Activated T-cell treated with anti-CD3 and anti-CD28 coated beads for 4 hours (primary cell): ENCODE data around the gene CDK7.
"Not testable (repeated sequence)": the region's sequence is repeated elsewhere in the genome, so short reads cannot be mapped to it uniquely, and the experiment has no call there.

Experiments used
- DNase-seq: peaks from one replicate; pipeline ENCODE4 v3.0.0-alpha.2; 2020

Gene CDK7

DNA sequence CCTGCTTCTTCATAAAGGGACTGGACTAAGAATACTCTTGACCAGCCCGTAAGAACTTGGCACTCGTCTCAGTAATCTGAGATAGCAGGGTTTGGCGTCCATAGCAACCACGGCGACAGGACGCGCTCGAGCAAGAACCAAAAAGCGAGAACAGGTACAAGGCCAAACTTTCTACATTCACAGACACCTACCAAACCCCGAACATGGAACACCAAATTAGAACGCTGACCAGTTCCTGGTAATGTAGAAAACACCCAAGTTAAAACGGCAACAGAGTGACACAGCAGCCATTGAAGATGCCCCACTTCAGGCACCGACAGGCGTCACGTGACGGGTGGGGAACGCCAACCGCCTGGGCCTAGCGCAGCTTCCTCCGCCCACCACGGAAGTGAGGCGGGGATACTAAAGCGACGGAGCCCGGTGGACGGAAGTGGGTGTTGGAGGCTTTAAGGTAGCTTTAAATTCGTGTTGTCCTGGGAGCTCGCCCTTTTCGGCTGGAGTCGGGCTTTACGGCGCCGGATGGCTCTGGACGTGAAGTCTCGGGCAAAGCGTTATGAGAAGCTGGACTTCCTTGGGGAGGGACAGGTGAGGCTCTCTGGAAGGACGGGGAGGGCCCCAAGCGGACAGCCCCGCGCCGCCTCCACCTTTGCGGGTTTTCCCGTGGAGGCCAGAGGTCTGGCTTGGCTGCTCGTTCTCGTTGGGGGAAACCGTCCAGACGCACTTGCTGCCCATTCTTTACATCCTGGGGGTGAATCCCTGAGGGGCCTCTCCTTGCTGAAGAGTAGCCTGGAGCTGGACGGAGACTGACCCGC lies at the start of gene CDK7:
Gene CDK7, plus strand, starts transcription at position 430 of the 812 bp plus-strand sequence. Its CDS starts 90 bp downstream, at position 520.
- DNase-seq: peak; percentile 86

DNA sequence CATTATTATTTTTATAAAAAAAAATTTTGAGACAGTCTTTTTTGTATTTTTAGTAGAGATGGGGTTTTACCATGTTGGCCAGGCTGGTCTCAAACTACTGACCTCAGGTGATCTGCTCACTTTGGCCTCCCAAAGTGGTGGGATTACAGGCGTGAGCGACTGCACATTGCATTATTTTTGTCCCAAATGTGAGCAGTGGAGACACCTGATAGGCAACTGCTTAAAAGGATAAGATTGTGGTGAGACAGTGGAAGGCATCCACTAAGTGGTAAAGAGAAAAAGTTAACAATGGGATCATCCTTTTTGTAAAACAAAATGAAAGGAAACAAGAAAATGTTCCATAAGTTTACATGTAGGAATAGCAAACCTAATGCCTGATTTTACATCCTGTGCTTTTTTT lies 47.3 kb upstream of the CDK7 start:
- DNase-seq: no peak

DNA sequence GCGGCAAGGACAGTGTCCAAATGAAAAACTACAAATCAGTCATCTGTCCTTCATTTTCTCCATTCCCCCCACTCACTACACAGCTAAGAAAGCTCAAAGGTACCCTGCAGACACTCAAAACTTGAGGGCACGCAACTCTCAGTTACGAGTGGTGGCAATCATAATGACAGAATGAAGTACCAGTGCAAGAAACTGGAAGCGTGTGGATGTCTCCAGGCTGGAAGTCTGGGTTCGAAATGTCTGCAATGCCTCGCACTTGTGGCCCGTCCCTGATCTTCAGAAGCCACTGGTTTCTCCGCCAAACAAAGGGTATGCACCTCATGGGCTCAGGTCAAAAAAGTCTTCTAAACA lies 45.9 kb upstream of the CDK7 start:
- DNase-seq: no peak

DNA sequence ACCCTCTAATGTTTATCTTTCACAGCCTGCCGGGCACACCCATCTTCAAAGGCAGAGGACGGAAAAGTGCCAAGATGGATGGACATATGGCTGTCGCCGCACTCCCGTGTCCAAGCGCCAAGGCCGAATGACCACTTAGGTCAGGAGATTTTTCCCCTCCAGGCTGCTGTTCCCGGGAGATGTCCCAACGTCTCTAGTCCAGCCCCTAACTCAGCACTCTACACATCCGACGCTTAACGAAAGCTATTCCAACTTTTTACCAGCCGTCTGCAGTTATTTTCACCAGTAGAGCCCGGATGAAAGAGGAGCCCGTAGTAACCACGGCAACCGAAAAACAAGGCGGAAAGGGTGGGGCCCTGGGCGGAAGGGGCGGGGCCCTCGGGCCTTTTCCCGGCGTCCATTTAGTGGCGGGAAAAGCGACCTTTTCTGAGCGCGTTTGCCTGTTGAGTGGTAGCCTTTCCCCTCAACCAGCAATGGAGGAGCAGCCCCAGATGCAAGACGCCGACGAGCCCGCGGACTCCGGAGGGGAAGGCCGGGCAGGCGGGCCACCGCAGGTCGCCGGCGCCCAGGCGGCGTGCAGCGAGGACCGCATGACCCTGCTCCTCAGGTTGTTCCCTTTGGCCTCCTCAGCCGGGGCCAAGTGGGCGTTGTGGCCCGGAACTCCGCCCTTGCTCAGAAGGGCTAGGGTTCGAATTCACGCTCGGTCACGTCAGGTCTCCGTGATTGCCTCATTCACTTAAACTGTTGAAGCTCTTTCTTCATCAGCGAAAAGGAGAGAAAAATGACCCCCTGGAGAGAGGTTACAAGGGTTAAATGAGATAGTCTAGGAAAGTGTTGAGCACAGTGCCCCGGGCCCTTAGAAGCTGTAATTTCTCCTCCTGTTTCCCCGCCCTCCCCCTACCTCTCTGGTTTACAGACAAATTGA lies 45.3 kb upstream of the CDK7 start, which contains the start of gene CENPH:
Gene CENPH, plus strand, starts transcription at position 422 of the 925 bp plus-strand sequence. Its CDS starts 52 bp downstream, at position 474.
- peak; percentile 90 for DNase-seq

DNA sequence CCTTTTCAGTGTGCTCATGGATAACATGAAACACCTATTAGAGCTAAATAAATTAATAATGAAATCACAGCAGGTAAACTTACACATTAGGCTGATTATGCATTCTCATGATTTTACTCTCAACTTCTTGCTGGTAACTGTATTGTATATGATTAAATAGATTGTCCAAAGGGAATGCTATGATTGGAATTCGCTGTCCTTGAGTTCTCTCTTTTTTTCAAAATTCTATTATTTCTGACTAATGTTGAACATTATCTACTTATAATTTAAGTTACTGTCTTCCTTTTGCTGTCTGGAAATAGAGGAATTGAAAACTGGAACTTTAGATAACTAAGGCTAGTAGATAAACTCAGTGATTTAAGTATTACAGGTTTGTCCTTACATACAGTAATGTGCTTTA lies 32.2 kb upstream of the CDK7 start:
- no peak for DNase-seq

DNA sequence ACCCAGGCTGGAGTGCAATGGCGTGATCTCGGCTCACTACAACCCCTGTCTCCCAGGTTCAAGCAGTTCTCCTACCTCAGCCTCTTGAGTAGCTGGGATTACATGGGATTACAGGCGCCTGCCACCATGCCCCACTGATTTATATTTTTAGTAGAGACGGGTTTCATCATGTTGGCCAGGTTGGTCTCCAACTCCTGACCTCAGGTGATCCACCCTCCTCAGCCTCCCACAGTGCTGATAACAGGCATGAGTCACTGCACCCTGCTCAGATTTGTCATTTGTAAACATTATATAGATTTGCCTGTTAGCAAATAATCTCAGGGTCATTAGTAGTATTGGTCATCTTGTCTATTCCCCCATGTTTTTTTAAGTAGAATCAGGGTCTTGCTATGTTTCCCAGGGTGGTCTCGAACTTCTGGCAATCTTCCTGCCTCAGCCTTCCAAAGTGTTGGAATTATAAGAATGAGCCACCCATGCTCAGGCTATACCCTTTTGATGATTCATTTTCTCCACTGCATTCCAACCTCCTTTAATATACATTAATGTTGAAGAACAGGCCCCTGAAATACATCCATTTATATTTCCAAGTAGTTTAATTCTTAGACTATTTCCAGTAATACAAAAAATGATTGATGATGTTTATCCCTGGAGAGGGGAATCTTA lies 28.0 kb upstream of the CDK7 start:
- DNase-seq: no peak

DNA sequence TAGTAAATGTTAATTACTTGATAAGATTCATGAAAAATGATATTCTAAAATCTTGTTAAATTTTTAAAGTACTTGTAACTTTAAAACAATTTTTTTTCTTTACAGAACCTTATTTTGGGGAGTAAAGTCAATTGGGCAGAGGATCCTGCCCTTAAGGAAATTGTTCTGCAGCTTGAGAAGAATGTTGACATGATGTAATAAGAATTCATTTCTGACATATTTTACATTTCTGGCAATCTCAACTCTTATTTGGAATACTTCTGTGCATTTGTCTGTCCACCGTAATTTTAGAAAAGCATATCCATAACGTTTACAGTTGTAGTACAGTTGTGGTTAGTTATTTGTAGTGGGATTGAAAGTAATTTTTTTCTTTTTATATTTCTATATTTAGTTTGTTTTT lies 25.1 kb upstream of the CDK7 start:
- no peak for DNase-seq

DNA sequence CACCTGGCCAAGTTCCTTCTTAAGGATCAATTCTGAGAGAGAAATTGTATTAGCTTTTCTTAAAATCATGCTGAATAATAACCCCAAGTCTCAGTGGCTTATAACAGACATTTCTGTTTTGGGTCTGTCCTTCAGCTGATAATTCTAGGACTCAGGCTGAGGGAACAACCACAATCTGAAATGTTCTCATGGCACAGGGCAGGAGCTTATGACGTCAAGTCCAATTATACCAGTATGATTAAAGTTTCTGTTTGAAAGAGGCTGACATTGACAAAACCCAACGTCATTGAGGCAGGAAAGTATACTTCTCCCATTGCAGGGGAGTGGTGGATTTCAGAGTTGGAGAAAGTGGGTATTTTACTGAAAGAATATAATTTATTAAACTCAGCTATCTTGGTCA lies 23.5 kb upstream of the CDK7 start:
- DNase-seq: no peak

DNA sequence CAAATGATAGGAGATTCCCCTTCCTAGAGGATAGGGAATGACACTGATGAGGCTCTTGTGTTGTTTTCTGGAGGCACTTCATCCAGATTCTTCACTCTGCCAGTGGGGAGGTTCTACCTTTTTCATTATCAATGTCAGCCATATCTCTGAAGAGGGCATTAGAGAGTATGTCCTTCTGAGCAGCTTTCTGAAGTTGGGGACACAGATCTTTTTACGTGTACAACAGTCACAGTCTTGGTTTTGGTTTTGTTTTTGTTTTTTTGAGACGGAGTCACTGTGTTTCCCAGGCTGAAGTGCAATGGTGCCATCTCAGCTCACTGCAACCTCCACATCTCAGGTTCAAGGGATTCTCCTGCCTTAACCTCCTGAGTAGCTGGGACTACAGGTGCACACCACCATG lies 22.7 kb upstream of the CDK7 start:
- no peak for DNase-seq

DNA sequence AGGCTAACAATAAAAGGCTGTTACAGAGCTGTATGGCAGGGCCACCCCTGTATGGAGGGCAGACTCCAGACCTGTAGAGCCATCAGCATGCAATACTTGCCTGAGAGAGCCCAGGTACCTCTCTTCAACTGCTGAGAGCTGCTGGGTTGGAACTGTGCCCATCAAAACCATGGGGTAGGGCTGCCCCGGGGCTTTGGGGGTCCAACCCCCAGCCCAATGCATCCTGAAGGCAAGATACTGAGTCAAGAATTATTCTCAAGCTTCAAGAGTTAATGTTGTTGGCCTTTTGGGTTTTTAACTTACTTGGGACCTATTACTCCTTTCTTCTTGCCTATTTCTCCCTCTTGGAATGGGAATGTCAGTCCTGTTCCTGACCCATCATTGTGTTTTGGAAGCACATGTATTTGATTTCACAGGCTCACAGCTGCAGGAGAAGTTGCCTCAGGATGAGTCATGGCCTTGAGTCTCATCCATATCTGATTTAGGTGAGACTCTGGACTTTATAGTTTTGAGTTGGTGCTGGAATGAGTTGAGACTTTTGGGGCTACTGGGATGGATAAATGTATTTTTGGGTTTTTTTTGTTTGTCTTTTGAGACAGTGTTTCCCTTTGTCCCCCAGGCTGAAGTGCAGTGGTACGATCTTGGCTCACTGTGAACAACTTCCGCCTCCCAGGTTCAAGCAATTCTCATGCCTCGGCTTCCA lies 21.0 kb upstream of the CDK7 start:
- DNase-seq: no peak

DNA sequence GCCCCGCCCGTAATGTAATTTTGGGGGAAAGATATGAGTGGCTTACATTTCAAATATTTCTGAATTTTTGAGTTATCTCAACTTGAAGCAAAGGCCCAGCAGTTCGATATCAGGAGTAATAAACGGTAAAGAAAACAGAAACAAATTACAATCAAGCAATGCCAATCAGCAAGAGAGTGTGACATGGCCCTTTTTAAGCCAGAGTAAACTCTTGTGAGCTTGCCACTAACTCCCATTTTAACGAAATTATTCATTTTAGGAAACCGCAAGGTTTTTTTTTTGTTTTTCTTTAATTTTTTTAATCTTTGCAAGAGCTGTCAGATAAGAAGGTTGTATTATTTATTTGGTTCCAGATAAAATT lies 17.6 kb upstream of the CDK7 start:
- no peak for DNase-seq

DNA sequence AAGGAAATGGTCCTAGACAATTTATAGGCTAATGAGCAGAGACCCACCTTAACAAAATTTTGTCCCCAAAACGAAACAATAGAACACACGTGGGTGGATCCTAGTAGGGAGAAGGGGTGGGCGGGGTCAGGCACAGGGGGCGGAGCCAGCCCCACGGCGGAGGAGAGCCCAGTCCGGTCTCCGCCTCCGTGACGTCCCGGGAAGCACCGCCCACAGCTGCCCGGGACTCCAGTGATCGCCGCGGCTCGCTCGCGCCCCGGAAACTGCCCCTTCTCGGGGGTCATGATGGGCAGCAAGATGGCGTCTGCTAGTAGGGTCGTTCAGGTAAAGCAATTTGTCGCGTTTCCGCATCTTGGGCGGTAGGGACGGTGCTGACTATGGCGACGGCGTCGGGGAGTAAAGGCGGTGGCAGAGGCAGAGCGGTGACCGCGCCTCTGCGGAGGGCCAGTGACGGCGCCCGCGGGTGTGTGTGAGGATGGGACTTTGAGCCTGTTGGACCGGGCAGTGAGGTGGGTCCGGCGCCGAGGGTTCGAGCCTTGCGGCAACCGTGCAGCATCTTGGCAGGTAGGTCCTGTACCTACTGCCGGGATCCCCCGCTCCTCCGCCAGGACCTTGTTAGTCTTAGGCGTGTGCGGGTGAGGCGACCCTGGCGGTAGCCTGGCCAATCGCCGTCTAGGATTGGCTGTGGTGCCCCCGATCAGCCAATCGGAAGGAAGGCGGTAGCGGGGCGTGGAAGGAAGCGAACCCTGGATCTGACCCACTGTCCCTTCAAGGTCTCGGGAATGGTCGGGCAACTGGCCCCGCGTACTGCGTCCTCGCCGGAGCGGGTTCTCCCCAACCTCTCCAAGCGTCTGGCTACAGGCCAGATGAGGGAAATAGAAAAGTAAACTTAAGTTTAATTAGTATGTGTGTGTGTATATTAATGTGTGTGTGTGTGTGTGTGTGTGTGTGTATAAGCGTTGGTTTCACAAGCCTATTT lies 16.8 kb upstream of the CDK7 start:
- peak; percentile 93 for DNase-seq

DNA sequence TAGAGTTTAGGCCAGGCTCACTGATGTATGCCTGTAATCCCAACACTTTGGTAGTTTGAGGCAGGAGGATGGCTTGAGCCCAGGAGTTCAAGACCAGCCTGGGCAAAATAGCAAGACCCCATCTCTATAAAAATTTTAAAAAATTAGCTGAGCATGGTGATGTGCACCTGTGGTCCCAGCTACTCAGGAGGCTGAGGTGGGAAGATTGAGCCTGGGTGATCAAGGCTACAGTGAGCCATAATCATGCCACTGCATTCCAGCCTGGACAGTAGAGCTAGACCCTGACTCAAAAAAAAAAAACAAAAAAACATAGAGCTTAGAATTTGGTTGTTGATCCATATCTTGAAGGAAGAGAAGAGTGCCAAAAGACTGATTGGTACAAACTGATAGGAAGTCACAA lies 14.7 kb upstream of the CDK7 start:
- no peak for DNase-seq

DNA sequence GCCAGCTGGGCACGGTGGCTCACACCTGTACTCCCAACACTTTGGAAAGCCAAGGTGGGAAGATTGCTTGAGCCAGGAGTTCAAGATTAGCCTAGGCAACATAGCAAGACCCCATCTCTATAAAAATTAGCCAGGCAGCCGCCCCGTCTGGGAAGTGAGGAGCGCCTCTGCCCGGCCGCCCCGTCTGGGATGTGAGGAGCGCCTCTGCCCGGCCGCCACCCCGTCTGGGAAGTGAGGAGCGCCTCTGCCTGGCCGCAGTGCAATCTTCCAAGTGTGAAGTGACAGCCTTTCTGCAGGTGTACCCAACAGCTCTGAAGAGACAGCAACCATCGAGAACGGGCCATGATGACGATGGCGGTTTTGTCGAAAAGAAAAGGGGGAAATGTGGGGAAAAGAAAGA lies 14.3 kb upstream of the CDK7 start:
- DNase-seq: not testable (repeated sequence)

DNA sequence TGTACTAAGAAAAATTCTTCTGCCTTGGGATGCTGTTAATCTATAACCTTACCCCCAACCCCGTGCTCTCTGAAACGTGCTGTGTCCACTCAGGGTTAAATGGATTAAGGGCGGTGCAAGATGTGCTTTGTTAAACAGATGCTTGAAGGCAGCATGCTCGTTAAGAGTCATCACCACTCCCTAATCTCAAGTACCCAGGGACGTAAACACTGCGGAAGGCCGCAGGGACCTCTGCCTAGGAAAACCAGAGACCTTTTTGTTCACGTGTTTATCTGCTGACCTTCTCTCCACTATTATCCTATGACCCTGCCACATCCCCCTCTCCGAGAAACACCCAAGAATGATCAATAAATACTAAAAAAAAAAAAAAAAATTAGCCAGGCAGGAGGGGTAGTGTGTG lies 13.9 kb upstream of the CDK7 start:
- DNase-seq: not testable (repeated sequence)

DNA sequence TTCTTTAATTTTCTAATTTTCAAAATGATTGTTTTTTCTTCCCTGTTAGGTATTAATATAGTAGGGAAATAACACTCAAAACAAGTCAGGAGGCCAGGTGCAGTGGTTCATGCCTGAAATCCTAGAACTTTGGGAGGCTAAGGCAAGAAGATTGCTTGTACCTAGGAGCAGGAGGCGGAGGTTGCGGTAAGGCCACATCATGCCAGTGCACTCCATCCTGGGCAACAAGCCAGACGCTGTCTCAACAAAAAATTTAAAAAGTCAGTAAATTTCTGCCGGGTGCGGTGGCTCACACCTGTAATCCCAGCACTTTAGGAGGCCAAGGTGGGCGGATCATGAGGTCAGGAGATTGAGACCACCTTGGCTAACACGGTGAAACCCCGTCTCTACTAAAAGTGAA lies 10.2 kb upstream of the CDK7 start:
- DNase-seq: no peak

DNA sequence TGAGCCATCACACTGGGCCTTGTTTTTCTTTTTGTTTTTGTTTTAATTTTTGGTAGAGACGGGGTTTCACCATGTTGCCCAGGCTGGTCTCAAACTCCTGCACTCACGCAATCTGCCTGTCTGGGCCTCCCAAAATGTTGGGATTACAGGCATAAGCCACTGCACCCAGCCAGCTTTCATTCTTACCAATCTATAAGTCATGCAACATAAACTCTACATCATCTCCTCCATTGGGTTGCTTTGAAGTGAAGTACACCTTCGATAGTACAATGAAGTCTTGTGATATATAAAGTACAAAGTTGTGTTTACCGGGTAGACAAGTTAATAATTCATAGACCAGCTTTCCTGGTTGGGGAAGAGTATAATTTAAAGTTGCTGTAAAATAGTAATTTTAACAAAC lies 8.8 kb upstream of the CDK7 start:
- DNase-seq: no peak

DNA sequence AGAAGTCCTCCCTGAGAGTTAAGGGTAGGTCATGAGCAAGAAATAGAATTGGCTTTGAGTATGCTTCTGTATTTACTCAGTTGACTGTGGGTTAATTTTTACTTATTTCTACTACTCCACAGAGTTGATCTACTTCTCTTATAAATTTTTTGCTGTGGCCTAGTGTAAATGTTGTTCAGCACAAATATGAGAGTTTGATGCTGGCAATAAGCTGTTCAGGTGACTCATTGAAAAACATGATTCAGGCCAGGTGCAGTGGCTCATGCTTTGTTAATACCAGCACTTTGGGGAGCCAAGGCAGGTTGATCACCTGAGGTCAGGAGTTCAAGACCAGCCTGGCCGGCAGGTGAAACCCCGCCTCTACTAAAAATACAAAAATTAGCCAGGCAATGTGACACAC lies 4.5 kb upstream of the CDK7 start:
- DNase-seq: no peak

DNA sequence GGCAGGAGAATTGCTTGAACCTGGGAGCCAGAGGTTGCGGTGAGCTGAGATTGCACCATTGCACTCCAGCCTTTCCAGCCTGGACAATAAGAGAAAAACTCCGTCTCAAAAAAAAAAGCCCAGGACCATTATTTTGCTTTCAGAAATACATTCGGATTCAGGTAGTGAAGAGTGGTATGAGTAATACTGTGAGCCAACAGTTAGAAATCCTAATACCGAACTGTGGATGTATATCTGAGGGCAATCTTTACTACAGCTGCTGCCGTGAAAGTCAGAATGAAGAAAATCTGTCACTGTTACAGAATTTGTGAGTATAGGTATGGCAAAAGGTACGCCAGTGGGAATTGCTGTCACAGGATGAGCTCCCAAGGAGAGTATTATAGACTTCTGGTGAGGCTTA lies 3.4 kb upstream of the CDK7 start:
- DNase-seq: no peak

DNA sequence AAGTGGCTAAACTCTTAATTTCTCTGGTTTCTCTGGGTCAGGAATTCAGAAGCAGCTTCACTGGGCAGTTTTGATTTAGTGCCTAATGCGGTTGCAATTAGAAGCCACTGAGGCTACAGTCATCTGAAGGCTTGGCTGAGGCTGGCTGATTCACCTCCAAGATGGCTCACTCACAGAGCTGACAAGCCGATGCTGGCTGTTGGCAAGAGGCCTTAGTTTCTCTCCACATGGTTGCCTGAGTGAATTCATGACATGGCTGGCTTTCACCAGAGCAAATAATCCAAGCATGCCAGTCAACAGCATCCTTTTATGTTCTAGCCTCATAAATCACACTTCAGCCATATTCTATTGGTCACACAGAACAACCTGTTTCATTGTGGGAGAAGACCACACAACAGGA lies 2.8 kb upstream of the CDK7 start:
- DNase-seq: no peak

DNA sequence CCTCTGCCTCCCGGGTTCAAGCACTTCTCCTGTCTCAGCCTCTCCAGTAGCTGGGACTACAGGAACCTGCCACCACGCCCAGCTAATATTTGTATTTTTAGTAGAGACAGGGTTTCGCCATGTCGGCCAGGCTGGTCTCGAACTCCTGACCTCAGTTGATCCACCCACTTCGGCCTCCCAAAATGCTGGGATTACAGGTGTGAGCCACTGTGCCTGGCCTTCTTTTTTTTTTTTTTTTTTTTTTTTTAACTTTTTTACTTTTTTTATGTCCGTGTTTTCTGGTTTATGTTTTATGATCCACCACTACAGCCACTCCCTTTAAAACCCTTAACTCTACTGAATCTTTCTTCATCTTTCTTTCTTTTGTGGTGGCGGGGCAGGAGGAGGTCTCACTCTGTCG lies 2.0 kb downstream of the CDK7 start:
- not testable (repeated sequence) for DNase-seq

DNA sequence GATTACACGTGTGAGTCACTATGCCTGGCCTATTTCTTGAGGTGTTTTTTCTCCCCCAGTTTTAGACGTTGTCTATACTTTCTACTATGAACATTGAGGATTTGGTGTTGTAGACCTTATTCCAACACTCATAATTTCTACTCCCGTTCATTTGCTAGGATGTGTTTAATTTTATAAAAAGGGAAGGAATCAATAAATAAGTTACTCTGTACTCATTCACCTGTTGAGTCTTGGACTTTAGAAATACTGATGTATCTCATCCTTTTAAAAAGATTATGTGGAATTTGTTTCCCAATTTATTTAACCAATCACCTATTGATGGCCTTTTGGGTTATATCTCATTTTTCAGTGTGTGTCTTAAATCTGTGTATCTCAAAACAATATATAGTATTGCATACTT lies 3.2 kb downstream of the CDK7 start:
- DNase-seq: no peak
